Activated B cell treated with CpG ODN at 0.5 μM for 24 hours (primary cell): ENCODE results near the gene SNED1. TPM values are rescaled to one million over a fixed set of nuclear protein-coding genes. Genes with fewer than 3 reads are reported as not detected.

Experiments used
- ATAC-seq: fragments of 200-7000 bp; cut with Tn5 transposase; one replicate; pipeline ENCODE4 v1.10.0; 2021; ENCODE audit warnings: low read depth, mild to moderate bottlenecking, moderate library complexity
- CTCF ChIA-PET: fragments of 350-600 bp; sonication (Branson Sonifier 250); formaldehyde crosslinking; loops from one replicate; lab custom pipeline; 2021; ENCODE audit warnings: antibody characterized with exemption; lab: Charles Lee
- POLR2A ChIA-PET: fragments of 350-600 bp; sonication (Branson Sonifier 250); formaldehyde crosslinking; loops from one replicate; lab custom pipeline; 2021; ENCODE audit warnings: antibody characterized with exemption; lab: Charles Lee
- DNase-seq: peaks from one replicate; pipeline ENCODE4 v3.0.0; 2022
- H3K27ac Mint-ChIP-seq: one replicate; pipeline ENCODE4 v1.8.0; 2020; ENCODE audit warnings: mixed read lengths
- H3K27me3 Mint-ChIP-seq: one replicate; pipeline ENCODE4 v1.8.0; 2021; ENCODE audit warnings: mixed read lengths
- H3K36me3 Mint-ChIP-seq: one replicate; pipeline ENCODE4 v1.8.0; 2021; ENCODE audit warnings: low read depth, mixed read lengths
- H3K4me1 Mint-ChIP-seq: one replicate; pipeline ENCODE4 v1.8.0; 2021; ENCODE audit warnings: mixed read lengths
- H3K4me3 Mint-ChIP-seq: one replicate; pipeline ENCODE4 v1.8.0; 2020; ENCODE audit warnings: mild to moderate bottlenecking, mixed read lengths
- H3K9me3 Mint-ChIP-seq: one replicate; pipeline ENCODE4 v1.8.0; 2020; ENCODE audit warnings: mixed read lengths
- CTCF ChIP-seq: fragments of 200-600 bp; IDR thresholded peaks from one replicate; pipeline ENCODE4 v1.8.0; 2022; ENCODE audit warnings: antibody characterized with exemption, mild to moderate bottlenecking
- intact Hi-C: fragments of 100-400 bp; cut with micrococcal nuclease; formaldehyde crosslinking; loops from one replicate; pipeline ENCODE4 v1.15.1; 2024
- total RNA-seq: library from RNA; stranded (reverse); gene quantifications from 2 replicates; pipeline ENCODE4 v1.2.3, GENCODE V29; 2022

SNED1 gene
- total RNA-seq, 1 donor from 2014 or later, result 59.8 TPM

- no peak for ATAC-seq
- Mint-ChIP-seq H3K36me3 (peaks cover 5% of the 10 kb centered on the region), H3K9me3 (peaks cover 11% of the 10 kb centered on the region), H3K4me1 (peaks cover 16% of the 10 kb centered on the region), H3K27ac (no peak overlapping the region), H3K4me3 (no peak overlapping the region), H3K27me3 (no peaks in the 10 kb centered on the region)
- CTCF ChIA-PET, result no interaction called here
- intact Hi-C loops, result no loop called here
- no peak for TF ChIP-seq CTCF
- POLR2A ChIA-PET, result no interaction called here
- DNase-seq, result no peak
Observed at GRCh38 chr2:241029599-241030332, 31.3 kb downstream of the SNED1 start.

- Mint-ChIP-seq H3K9me3 (peaks cover 11% of the 10 kb centered on the region), H3K27ac (no peak overlapping the region), H3K36me3 (peaks cover 5% of the 10 kb centered on the region), H3K4me1 (peaks cover 16% of the 10 kb centered on the region), H3K4me3 (no peak overlapping the region), H3K27me3 (no peaks in the 10 kb centered on the region)
- DNase-seq (no peak), ATAC-seq (no peak)
- POLR2A ChIA-PET, result interaction anchor here (0.6 kb wide), 1 partner anchor 16 kb away, joined by 7 read pairs; no protein-coding TSS in a partner anchor
- no peak for TF ChIP-seq CTCF
- CTCF ChIA-PET, result no interaction called here
- intact Hi-C loops, result no loop called here
Observed at GRCh38 chr2:241030333-241030680, 31.9 kb downstream of the SNED1 start.

- Mint-ChIP-seq H3K4me1 (peaks cover 18% of the 10 kb centered on the region), H3K4me3 (no peak overlapping the region), H3K9me3 (peaks cover 7% of the 10 kb centered on the region), H3K36me3 (peaks cover 2% of the 10 kb centered on the region), H3K27ac (no peak overlapping the region), H3K27me3 (no peaks in the 10 kb centered on the region)
- TF ChIP-seq CTCF, result no peak
- DNase-seq (no peak), ATAC-seq (no peak)
- CTCF ChIA-PET, result no interaction called here
- POLR2A ChIA-PET, result interaction anchor here (0.6 kb wide), 1 partner anchor 16 kb away, joined by 7 read pairs; no protein-coding TSS in a partner anchor
- intact Hi-C loops, result no loop called here
Observed at GRCh38 chr2:241030883-241031282, 32.5 kb downstream of the SNED1 start.

- DNase-seq (no peak), ATAC-seq (no peak)
- no peaks in the 10 kb centered on the region for H3K27me3 Mint-ChIP-seq
- H3K36me3 Mint-ChIP-seq, result peaks cover 2% of the 10 kb centered on the region
- peaks cover 18% of the 10 kb centered on the region for H3K4me1 Mint-ChIP-seq
- H3K9me3 Mint-ChIP-seq, result peaks cover 5% of the 10 kb centered on the region
- no peak overlapping the region for H3K27ac Mint-ChIP-seq
- intact Hi-C loops, result no loop called here
- no peak for TF ChIP-seq CTCF
- POLR2A ChIA-PET, result no interaction called here
- no peak overlapping the region for H3K4me3 Mint-ChIP-seq
- CTCF ChIA-PET, result no interaction called here
Observed at GRCh38 chr2:241031436-241032165, 33.2 kb downstream of the SNED1 start.

GRCh38 chr2:241033336-241033987 lies 35.0 kb downstream of the SNED1 start:
- ChIA-PET CTCF (no interaction called here), POLR2A (no interaction called here)
- no peak overlapping the region for H3K27ac Mint-ChIP-seq
- no peaks in the 10 kb centered on the region for H3K36me3 Mint-ChIP-seq
- ATAC-seq (no peak), DNase-seq (no peak)
- H3K9me3 Mint-ChIP-seq, result no peaks in the 10 kb centered on the region
- no peak for TF ChIP-seq CTCF
- intact Hi-C loops, result no loop called here
- no peak overlapping the region for H3K4me3 Mint-ChIP-seq
- peaks cover 33% of the 10 kb centered on the region for H3K4me1 Mint-ChIP-seq
- H3K27me3 Mint-ChIP-seq, result no peaks in the 10 kb centered on the region
